Measurements from ENCODE around the gene C5.

GRCh38 chr9:120916991-120917880, 132.8 kb downstream of the C5 start:
- no peak for TF ChIP-seq CTCF (IDR thresholded peaks at IDR 0.05; ENCODE audit: low read length)
- no peak for TF ChIP-seq EZH2 (IDR thresholded peaks at IDR 0.05; ENCODE audit: borderline replicate concordance, low read length)

Data from OCI-LY1 (cell line).